K562 (cell line): ENCODE data around the gene INHA.

ENCODE experiments used
- CTCF ChIP-seq, 3 experiments: IDR thresholded peaks in 2 of 3; conservative IDR thresholded peaks in 1 of 3; 2 replicates each; pipeline ENCODE4 v1.5.1; 2011 to 2012; ENCODE audit warnings: low read length in 3 of 3, mild to moderate bottlenecking in 3 of 3, control low read depth in 2 of 3, improper control_type of control experiment in 1 of 3, inconsistent platforms in 1 of 3, low read depth in 1 of 3, mixed read lengths in 1 of 3, moderate library complexity in 1 of 3; ENCODE audit not compliant: insufficient read depth in 2 of 3
- EHMT2 ChIP-seq: fragments of 450-650 bp; IDR thresholded peaks from 2 replicates; pipeline ENCODE4 v1.6.1; 2018; ENCODE audit warnings: antibody characterized with exemption
- SNRNP70 ChIP-seq: fragments of 200-400 bp; formaldehyde crosslinking; optimal IDR thresholded peaks from 2 replicates; pipeline ENCODE3; 2017; ENCODE audit warnings: low read depth, low read length
- TGIF2 ChIP-seq: sonication (generic); formaldehyde crosslinking; IDR thresholded peaks from 2 replicates; pipeline ENCODE4 v1.8.1; 2022; ENCODE audit warnings: mild to moderate bottlenecking, missing genetic modification reagents, moderate library complexity
- ZC3H4 ChIP-seq: sonication (generic); formaldehyde crosslinking; IDR thresholded peaks from 2 replicates; pipeline ENCODE4 v1.9.0; 2021; ENCODE audit warnings: missing genetic modification reagents, borderline replicate concordance
- ZEB2 ChIP-seq: fragments of 450-650 bp; IDR thresholded peaks from 2 replicates; pipeline ENCODE4 v1.6.1; 2016

GRCh38 chr2:219615036-219615435, 42.9 kb downstream of the INHA start:
- no peak for TF ChIP-seq ZEB2
- TF ChIP-seq SNRNP70: no peak
- TF ChIP-seq ZC3H4 (CRISPR knock-in tag): no peak
- TF ChIP-seq EHMT2: no peak
- no peak for TF ChIP-seq CTCF (IDR thresholded peaks at IDR 0.05 in 2 of 3, conservative IDR thresholded peaks at IDR 0.05 in 1 of 3; ENCODE audit: insufficient read depth in 2 of 3, low read depth in 1 of 3, low read length in 3 of 3)
- no peak for TF ChIP-seq TGIF2 (CRISPR knock-in tag)
